Astrocyte of the spinal cord (primary cell): Measurements from ENCODE around the gene ERN1.
"Not testable (repeated sequence)": the region's sequence is repeated elsewhere in the genome, so short reads cannot be mapped to it uniquely, and the experiment has no call there.

Experiments used
- DNase-seq: peaks from one replicate; pipeline ENCODE4 v3.0.0; 2011; ENCODE audit warnings: low read depth, low spot score
- H3K4me3 ChIP-seq: 2 replicates; pipeline ENCODE4 v1.5.1; 2011; ENCODE audit warnings: low read depth, mild to moderate bottlenecking, low read length, moderate library complexity
- in situ Hi-C: cut with HindIII; loops from 2 replicates; pipeline ENCODE4 v1.10.0; 2017; ENCODE audit warnings: low sequenced_read_pairs
- TF ChIP-seq, protein P1 (sequence below): IDR thresholded peaks from 2 replicates; pipeline ENCODE4 v1.5.1; 2012; ENCODE audit warnings: low read depth, mild to moderate bottlenecking, low read length, inconsistent platforms

Gene ERN1

DNA sequence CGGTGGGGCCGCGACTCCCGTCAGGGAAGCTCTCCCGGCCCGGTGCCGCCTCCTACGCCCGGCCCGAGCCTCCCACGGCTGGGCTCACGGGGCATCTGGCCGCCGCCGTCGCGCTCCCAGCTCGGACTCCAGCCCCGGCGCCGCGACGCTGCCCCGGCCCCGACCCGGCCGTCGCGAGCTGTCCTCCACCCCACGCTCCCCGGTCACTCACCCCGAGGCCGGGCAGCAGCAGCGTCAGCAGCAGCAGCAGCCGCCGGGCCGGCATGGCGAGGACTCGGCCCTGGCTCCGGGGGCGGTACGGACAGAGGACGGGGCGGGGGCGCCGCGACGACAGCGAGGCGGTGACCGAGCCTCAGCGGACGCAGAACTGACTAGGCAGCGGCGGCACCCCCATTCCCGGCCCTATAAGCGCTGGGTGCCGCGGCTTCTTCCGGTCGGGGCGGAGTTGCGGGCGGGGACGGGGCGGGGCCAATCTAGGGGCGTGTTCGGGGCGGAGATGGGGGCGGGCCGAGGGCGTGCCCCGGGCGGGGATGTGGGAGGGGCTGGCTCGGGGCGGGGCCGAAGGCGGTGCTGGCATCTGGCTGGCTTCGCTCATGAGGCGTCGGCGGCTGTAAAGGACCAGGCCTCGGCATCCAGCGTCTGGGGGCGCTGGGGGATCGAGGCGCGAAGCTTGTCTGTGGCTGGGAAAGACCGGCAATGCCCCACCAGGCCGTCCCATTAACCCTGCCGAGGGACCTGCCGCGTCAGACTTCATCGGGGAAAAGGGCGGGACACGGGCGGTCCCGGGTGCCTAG lies at the start of gene ERN1:
TSS of gene ERN1 (minus strand) at position 380 of the 794 bp plus-strand sequence. CDS start at position 265, 115 bp downstream.
- TF ChIP-seq, protein P1, sequence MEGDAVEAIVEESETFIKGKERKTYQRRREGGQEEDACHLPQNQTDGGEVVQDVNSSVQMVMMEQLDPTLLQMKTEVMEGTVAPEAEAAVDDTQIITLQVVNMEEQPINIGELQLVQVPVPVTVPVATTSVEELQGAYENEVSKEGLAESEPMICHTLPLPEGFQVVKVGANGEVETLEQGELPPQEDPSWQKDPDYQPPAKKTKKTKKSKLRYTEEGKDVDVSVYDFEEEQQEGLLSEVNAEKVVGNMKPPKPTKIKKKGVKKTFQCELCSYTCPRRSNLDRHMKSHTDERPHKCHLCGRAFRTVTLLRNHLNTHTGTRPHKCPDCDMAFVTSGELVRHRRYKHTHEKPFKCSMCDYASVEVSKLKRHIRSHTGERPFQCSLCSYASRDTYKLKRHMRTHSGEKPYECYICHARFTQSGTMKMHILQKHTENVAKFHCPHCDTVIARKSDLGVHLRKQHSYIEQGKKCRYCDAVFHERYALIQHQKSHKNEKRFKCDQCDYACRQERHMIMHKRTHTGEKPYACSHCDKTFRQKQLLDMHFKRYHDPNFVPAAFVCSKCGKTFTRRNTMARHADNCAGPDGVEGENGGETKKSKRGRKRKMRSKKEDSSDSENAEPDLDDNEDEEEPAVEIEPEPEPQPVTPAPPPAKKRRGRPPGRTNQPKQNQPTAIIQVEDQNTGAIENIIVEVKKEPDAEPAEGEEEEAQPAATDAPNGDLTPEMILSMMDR, result no peak
- DNase-seq, result peak; percentile 96
- in situ Hi-C loops, result no loop called here
- peak within 1 kb of the TSS; percentile 59 for H3K4me3 ChIP-seq

DNA sequence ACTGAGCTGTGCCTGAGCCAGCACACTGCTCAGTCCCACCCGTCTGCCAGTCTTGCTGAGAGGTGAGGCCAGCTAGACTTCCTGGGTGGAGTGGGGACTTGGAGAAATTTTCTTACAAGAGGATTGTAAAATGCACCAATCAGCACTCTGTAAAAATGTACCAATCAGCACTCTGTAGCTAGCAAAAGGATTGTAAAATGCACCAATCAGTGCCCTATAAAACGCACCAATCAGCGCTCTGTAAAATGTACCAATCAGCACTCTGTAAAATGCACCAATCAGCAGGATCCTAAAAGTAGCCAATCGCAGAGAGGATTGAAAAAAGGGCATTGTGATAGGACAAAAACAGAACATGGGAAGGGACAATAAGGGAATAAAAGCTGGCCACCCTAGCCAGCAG lies 49.1 kb upstream of the ERN1 start:
- DNase-seq, H3K4me3 ChIP-seq, in situ Hi-C loops: not testable (repeated sequence)

DNA sequence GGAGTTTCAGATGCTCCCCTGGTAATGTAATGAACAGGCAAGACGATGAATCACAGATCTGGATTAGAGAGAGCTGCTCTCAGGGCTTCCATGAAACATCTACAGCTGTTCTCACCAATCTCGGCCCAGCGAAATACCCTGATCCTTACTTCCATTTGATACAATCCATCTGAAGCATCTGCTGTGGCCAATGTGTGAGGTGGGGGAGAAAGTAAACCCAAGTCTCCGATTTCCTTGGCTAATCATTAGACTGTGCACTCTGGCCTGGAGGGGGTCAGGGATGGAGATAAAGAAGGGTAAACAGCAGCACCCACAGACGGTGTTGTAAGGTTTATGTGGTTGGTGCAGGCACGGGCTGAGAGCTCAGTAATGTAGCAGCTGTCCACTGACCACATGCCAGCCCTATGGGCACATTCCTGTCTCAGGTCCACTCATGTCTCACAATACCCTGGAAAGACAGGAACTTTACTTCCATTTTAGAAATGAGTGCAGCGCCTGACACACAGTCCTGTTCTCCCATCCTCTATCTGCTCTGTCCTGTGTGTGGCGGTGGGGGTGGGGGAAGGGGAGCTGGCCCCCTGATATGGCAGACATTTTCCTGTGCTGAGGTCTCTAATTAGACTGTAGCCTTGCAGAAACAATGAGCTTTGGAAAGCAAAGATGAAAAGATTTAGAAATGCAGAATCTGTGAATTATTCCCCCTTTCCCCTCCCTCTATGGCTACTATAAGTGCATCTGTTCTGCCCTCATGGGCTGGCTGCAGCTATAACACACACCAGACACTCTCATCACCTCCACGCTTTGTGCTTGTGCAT lies 48.3 kb upstream of the ERN1 start:
- H3K4me3 ChIP-seq, result no peak overlapping the region
- TF ChIP-seq, protein P1, result no peak
- DNase-seq, result no peak
- in situ Hi-C loops, result no loop called here

DNA sequence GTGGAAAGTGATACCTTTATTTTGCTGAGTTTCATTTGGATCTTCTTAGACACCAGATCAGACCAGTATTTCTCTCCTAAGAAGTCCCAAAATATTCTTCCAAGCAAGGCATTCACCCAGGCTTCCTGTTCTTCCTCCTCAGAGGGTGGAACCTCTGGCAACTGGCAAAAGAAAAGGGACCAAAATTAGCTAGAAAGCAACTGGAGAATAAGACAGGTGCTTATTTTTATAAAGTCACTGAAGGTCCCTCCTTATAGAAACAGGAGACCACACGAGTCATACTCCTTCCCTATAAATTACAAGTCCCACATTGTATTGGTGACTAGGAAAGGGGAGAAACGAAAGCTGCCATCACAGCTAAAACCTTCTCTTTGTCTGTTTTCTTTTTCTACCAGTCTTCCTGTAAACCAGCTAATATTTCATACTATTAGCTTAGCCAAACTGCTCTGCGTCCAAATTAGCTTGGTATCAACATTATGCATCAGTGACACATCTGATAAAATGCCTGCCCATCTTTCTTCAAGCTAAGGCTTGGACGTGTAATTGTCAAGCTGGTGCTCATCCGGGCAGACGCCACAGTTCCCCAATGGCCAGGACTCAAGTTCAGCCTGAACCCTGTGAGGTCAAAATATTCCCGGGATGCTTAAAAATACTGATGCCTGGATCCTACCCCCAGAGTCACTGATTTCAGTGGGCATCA lies 47.5 kb upstream of the ERN1 start:
- no peak overlapping the region for H3K4me3 ChIP-seq
- DNase-seq, result no peak
- in situ Hi-C loops, result no loop called here
- TF ChIP-seq, protein P1, result no peak

DNA sequence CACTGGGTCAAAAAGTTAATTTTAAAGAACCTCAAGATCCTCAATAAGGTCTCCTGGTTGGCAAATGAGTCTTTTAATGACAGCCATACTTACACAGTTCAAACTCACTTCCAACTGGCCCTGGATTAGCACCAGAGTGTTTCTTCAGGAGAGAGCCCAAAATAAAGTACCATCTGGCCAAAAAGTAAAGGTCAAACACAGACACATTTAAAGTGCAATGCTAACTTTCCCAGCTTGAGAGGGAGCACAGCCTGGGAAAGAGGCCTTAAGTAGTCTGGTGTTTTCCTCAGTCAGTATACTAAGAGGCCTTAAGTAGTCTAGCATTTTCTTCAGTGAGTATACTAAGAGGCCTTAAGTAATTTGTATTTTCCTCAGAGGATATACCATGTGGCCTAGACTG lies 46.6 kb upstream of the ERN1 start:
- no peak overlapping the region for H3K4me3 ChIP-seq
- DNase-seq, result no peak
- TF ChIP-seq, protein P1, result no peak
- in situ Hi-C loops, result no loop called here

DNA sequence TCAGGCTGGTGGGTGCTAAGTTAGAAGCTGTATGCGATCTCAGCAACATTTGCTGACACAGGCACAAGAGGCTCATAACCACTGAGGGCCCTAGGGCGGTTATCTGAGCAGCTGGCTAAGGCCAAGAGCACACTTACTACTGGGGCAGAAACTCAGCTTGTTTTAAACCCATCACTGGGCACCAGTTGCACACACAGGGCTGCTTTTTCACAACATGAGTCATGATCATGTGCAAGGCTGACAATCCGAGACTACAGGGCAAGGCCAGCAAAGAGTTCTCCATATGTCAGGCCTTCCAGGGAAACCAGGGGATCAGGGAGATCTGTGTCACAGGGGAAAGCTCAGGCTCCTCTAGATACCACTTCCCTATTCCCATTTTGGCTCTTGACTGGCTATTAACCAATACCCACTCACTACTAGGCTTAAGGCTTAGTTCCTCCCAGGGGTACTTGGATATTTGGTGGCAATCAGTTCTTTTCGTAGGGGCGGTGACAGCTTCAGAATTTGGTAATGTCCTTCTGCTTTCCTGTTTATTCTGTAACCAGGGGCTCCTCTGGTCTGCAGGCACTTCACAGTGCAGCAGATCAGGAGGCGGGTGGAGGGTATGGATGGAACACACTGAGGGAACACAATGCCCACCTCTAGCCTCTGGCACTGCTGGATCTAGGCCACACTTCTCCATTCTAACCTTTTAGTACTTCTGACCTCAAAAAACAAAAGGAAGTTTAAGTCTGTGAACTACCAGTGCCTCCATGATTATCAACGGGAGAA lies 44.9 kb upstream of the ERN1 start:
- in situ Hi-C loops, result no loop called here
- H3K4me3 ChIP-seq, result no peak overlapping the region
- no peak for DNase-seq
- TF ChIP-seq, protein P1, result no peak
